Measurements from ENCODE around the gene SLA2.

Gene SLA2

GRCh38 chr20:36563374-36563773, 82.6 kb downstream of the SLA2 start:
- TF ChIP-seq CTCF (conservative IDR thresholded peaks at IDR 0.05; ENCODE audit: low read length), result no peak
- H3K9me2 ChIP-seq (replicated peaks; ENCODE audit: low read depth, low read length), result no peaks in the 10 kb centered on the region
- no peak overlapping the region for H2AFZ ChIP-seq (ENCODE audit: low read length)
- H3K4me1 ChIP-seq (ENCODE audit: insufficient read depth, low read length, poor library complexity, severe bottlenecking), result no peaks in the 10 kb centered on the region
- no peaks in the 10 kb centered on the region for H3K79me2 ChIP-seq (ENCODE audit: insufficient read depth, low read length)
- H4K20me1 ChIP-seq (ENCODE audit: insufficient read depth, low read length, poor library complexity, severe bottlenecking), result no peaks in the 10 kb centered on the region
- no peak overlapping the region for H3K4me3 ChIP-seq (ENCODE audit: low read length, poor library complexity, severe bottlenecking)
- H3K4me2 ChIP-seq (ENCODE audit: low read depth, low read length, poor library complexity, severe bottlenecking), result no peak overlapping the region
- H3K36me3 ChIP-seq (ENCODE audit: insufficient read depth, low read length), result no peaks in the 10 kb centered on the region
- H3K9me3 ChIP-seq (ENCODE audit: insufficient read depth, low read depth, low read length), result no peaks in the 10 kb centered on the region
- H3K9ac ChIP-seq (ENCODE audit: low read depth, low read length, poor library complexity, severe bottlenecking), result no peak overlapping the region
- no peaks in the 10 kb centered on the region for H3F3A ChIP-seq (ENCODE audit: low read depth)
- no peaks in the 10 kb centered on the region for H3K27me3 ChIP-seq (ENCODE audit: insufficient read depth, low read length, poor library complexity, severe bottlenecking)

GRCh38 chr20:36562724-36563123, 83.3 kb downstream of the SLA2 start:
- Histone ChIP-seq H3K4me3 (ENCODE audit: low read length, poor library complexity, severe bottlenecking) (no peak overlapping the region), H3K79me2 (ENCODE audit: insufficient read depth, low read length) (no peaks in the 10 kb centered on the region), H3K9ac (ENCODE audit: low read depth, low read length, poor library complexity, severe bottlenecking) (no peak overlapping the region), H3K9me3 (ENCODE audit: insufficient read depth, low read depth, low read length) (no peaks in the 10 kb centered on the region), H4K20me1 (ENCODE audit: insufficient read depth, low read length, poor library complexity, severe bottlenecking) (no peaks in the 10 kb centered on the region), H2AFZ (ENCODE audit: low read length) (no peak overlapping the region), H3K27me3 (ENCODE audit: insufficient read depth, low read length, poor library complexity, severe bottlenecking) (no peaks in the 10 kb centered on the region), H3F3A (ENCODE audit: low read depth) (no peaks in the 10 kb centered on the region), H3K4me1 (ENCODE audit: insufficient read depth, low read length, poor library complexity, severe bottlenecking) (no peaks in the 10 kb centered on the region), H3K36me3 (ENCODE audit: insufficient read depth, low read length) (no peaks in the 10 kb centered on the region), H3K9me2 (replicated peaks; ENCODE audit: low read depth, low read length) (no peaks in the 10 kb centered on the region), H3K4me2 (ENCODE audit: low read depth, low read length, poor library complexity, severe bottlenecking) (no peak overlapping the region)
- TF ChIP-seq CTCF (conservative IDR thresholded peaks at IDR 0.05; ENCODE audit: low read length), result no peak
- TF ChIP-seq EZH2phosphoT487 (IDR thresholded peaks at IDR 0.05; ENCODE audit: borderline replicate concordance), result no peak

Measured in Loucy (cell line).